Stomach (tissue), 4 donors: Measurements from ENCODE around the gene NDOR1.

Experiments used
- POLR2AphosphoS5 ChIP-seq, 3 donors: sonication (generic); formaldehyde crosslinking; IDR thresholded peaks; one replicate each; pipeline ENCODE4 v1.6.1; 2016; ENCODE audit warnings: antibody characterized with exemption in 3 of 3
- TF ChIP-seq, protein P1 (sequence below), 7 experiments: fragments of 450-650 bp in 4 of 7; fragments of 200-600 bp in 3 of 7; sonication (generic) in 3 of 7; IDR thresholded peaks; one replicate each; pipeline ENCODE4 v1.5.1; 2016 to 2019; ENCODE audit warnings: antibody characterized with exemption in 7 of 7, control low read depth in 2 of 7, mild to moderate bottlenecking in 1 of 7

DNA sequence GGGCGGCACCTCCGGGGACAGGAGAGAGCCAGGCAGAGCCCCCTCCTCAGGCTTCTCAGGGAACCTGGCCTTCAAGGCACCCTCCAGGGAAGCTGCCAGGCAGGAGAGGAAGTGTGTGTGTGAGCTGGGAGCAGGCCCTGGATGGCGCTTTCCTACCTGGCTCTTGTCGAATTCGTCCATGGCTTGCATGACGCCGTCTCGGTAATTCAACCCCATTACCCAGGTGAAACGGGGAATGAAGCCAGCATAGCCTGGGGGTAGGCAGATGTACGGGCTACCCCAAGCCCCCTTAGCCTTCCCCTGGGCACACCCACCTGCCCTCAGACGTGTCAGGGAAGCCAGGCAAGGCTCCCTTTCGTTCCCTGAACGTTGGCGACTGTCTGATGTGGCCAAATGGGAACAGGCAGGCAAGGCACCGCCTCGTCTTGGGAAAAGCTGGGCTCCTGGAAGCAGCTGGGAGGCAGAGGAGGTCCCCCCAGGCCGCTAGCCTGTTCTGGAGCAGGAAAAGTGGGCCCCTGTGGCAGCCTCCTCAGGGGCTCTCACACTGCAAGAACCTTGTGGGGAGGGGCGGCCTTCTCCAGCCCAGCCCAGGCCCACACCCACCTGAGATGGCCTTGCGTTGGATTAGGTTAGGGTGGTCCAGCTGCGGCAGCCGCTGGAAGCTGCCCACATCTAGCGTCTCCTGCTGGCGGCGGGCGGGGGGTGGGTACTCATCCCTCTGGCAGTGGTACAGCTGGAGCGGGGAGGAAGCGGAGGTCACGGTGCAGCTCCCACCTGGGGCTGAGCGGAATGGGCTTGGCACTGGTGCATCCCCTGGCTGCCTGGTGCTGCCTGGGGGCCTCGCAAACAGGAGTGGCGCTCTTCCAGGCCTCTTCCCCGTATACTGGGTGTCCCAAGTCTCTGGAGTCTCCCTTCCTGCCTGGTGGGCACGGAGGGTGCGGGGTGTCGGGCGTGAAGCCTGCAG lies 39.3 kb downstream of the NDOR1 start:
- TF ChIP-seq, protein P1, sequence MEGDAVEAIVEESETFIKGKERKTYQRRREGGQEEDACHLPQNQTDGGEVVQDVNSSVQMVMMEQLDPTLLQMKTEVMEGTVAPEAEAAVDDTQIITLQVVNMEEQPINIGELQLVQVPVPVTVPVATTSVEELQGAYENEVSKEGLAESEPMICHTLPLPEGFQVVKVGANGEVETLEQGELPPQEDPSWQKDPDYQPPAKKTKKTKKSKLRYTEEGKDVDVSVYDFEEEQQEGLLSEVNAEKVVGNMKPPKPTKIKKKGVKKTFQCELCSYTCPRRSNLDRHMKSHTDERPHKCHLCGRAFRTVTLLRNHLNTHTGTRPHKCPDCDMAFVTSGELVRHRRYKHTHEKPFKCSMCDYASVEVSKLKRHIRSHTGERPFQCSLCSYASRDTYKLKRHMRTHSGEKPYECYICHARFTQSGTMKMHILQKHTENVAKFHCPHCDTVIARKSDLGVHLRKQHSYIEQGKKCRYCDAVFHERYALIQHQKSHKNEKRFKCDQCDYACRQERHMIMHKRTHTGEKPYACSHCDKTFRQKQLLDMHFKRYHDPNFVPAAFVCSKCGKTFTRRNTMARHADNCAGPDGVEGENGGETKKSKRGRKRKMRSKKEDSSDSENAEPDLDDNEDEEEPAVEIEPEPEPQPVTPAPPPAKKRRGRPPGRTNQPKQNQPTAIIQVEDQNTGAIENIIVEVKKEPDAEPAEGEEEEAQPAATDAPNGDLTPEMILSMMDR (IDR thresholded peaks at IDR 0.05): no peak
- TF ChIP-seq POLR2AphosphoS5 (IDR thresholded peaks at IDR 0.05): no peak
